AG09319 (cell line): Measurements from ENCODE around the gene MMP11.

Source experiments
- DNase-seq: peaks from one replicate; pipeline ENCODE4 v3.0.0-alpha.2; 2010; ENCODE audit warnings: low read depth; ENCODE audit errors: extremely low read depth
- TF ChIP-seq, protein P1 (sequence below): IDR thresholded peaks from 2 replicates; pipeline ENCODE4 v1.5.1; 2011; ENCODE audit warnings: low read depth, mild to moderate bottlenecking, inconsistent platforms, low read length, moderate library complexity

The MMP11 gene

DNA sequence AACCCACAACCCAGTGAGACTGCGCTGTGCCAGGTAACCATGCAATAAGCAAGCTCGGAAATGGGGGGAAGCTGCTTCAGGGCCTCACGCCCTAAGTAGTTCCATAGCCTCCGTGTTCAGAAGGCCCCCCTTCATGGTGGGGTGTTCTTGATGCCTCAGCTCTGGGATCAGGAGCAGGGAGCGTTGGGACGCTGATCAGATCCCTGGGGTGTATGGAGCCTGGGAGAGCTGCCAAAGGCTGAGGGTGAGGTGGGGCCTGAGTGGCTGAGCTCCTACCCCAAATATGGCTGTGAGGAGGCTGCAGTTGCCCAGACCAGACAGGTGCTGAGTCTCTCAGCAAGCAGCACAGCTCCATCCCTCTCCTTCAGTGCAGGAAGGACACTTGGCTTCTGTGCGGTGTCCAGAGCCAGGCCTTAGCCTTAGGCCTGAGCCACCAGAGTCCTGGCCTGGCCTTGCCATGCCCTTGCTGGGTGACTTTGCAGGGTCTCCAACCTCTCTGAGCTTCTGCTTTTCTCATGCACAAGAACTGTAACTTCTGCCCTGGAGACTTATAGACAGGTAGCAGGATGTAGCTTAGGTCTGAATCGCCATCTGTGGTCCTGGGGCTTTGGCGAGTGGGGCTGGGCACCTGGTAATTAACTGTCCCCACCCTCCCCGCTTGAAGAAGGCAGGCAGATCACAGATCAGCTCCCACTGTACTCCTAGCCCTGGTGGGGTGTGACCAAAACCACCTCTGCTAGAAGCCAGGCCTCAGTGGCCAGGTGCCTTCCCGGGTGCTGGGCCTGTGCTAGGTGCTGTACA is 5.3 kb downstream of the MMP11 start:
- TF ChIP-seq, protein P1, sequence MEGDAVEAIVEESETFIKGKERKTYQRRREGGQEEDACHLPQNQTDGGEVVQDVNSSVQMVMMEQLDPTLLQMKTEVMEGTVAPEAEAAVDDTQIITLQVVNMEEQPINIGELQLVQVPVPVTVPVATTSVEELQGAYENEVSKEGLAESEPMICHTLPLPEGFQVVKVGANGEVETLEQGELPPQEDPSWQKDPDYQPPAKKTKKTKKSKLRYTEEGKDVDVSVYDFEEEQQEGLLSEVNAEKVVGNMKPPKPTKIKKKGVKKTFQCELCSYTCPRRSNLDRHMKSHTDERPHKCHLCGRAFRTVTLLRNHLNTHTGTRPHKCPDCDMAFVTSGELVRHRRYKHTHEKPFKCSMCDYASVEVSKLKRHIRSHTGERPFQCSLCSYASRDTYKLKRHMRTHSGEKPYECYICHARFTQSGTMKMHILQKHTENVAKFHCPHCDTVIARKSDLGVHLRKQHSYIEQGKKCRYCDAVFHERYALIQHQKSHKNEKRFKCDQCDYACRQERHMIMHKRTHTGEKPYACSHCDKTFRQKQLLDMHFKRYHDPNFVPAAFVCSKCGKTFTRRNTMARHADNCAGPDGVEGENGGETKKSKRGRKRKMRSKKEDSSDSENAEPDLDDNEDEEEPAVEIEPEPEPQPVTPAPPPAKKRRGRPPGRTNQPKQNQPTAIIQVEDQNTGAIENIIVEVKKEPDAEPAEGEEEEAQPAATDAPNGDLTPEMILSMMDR: no peak
- no peak for DNase-seq

DNA sequence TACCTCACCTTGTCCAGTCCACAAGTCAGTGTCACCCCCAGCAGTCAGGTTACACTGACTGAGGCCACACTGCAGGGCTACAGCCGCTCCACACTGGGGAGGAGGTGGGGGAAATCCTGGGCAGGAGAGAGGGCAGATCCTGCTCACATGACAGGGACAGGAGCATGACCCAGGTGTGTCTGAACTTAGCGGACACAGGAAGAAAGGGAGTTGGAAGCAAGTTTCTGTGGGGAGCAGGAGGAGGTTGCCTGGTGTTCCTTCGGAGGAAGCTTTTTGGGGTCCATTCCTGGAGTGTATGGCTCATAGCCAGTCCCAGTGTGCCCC is 5.9 kb downstream of the MMP11 start:
- TF ChIP-seq, protein P1: no peak
- DNase-seq: no peak

DNA sequence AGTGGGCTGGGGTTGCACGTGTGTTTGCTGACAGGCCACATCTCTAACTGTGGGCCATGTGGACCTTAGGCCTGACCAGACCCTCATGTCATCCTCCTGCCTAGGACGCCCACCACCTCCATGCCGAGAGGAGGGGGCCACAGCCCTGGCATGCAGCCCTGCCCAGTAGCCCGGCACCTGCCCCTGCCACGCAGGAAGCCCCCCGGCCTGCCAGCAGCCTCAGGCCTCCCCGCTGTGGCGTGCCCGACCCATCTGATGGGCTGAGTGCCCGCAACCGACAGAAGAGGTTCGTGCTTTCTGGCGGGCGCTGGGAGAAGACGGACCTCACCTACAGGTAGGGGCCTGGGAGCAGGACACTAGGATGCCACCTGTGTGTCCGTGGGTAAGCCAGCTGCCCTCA is 6.4 kb downstream of the MMP11 start:
- no peak for DNase-seq
- TF ChIP-seq, protein P1: no peak

DNA sequence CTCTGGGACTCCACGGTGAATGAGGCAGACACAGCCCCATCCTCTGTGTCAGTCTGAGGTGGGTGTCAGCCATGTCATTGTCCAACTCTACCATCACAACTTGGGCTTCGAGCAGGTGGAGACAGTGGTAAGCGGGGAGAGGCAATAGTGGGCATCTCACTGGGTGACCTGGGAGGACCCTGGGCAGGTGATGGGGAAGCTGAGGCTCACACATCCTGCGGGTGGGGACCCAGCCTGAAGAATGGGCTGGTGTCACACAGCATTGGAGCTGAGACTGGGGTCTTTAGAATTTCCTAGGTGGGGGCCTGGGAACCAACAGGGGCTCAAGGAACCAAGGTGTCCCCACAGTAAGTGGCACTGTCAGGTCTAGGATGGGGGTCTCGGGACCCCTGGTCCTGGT is 7.1 kb downstream of the MMP11 start:
- TF ChIP-seq, protein P1: no peak
- no peak for DNase-seq

DNA sequence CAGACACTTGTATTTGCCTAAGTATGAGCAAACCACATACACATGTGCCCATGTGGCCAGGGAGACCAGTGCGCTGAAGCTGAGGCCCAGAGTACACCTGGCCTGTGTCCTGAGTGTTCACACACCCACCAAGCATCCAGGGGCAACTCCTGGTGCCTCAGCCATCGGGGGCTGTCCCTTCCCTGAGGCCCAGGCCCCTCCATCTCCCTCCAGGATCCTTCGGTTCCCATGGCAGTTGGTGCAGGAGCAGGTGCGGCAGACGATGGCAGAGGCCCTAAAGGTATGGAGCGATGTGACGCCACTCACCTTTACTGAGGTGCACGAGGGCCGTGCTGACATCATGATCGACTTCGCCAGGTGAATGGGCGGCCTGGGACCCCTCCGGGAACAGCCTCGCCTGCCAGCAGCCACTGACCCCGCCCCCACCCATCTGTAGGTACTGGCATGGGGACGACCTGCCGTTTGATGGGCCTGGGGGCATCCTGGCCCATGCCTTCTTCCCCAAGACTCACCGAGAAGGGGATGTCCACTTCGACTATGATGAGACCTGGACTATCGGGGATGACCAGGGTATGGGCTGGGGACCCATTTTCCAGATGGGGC is 7.6 kb downstream of the MMP11 start:
- TF ChIP-seq, protein P1: no peak
- DNase-seq: no peak

DNA sequence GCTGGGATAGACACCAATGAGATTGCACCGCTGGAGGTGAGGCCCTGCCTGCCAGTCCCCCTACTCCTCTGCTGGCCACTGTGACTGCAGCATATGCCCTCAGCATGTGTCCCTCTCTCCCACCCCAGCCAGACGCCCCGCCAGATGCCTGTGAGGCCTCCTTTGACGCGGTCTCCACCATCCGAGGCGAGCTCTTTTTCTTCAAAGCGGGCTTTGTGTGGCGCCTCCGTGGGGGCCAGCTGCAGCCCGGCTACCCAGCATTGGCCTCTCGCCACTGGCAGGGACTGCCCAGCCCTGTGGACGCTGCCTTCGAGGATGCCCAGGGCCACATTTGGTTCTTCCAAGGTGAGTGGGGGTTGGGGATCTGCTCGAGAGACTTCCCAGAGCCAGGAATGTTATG is 8.4 kb downstream of the MMP11 start:
- DNase-seq: no peak
- TF ChIP-seq, protein P1: no peak

DNA sequence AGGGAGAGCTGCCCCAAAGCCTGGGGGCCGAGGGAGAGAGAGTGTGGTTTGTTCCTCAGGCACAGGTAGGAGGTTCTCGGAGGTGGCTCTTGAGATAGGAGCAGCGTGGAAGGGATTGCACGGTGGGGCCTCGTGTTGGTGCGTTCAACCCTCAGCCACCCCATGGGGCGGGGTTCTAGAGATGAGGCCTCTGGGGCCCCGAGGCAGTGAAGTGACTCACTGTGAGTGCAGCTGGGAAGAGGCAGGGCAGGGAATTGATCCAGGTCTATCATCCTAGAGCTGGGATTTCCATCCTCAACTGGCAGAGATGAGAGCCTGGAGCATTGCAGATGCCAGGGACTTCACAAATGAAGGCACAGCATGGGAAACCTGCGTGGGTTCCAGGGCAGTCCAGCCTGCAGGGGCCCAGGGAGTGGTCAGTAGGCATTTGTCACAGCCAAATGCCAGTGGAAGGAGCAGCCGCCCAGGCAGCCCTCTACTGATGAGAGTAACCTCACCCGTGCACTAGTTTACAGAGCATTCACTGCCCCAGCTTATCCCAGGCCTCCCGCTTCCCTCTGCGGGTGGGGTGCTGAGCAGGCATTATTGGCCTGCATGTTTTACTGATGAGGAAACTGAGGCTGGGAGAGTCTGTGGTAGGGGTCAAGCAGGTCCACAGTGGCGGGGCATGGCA is 9.0 kb downstream of the MMP11 start:
- peak; percentile 41 for DNase-seq
- TF ChIP-seq, protein P1: no peak
